GM12892 (cell line): ENCODE measurements around the gene ST6GALNAC5.

Experiments used
- POLR2A ChIP-seq: IDR thresholded peaks from 2 replicates; pipeline ENCODE4 v1.6.1; 2011; ENCODE audit warnings: low read depth, low read length, control low read depth
- POLR2AphosphoS5 ChIP-seq: IDR thresholded peaks from 2 replicates; pipeline ENCODE4 v1.6.1; 2011; ENCODE audit warnings: low read depth, low read length, control low read depth
- TAF1 ChIP-seq: IDR thresholded peaks from 2 replicates; pipeline ENCODE4 v1.6.1; 2011; ENCODE audit warnings: low read depth, mild to moderate bottlenecking, control low read depth, low read length, borderline replicate concordance

DNA sequence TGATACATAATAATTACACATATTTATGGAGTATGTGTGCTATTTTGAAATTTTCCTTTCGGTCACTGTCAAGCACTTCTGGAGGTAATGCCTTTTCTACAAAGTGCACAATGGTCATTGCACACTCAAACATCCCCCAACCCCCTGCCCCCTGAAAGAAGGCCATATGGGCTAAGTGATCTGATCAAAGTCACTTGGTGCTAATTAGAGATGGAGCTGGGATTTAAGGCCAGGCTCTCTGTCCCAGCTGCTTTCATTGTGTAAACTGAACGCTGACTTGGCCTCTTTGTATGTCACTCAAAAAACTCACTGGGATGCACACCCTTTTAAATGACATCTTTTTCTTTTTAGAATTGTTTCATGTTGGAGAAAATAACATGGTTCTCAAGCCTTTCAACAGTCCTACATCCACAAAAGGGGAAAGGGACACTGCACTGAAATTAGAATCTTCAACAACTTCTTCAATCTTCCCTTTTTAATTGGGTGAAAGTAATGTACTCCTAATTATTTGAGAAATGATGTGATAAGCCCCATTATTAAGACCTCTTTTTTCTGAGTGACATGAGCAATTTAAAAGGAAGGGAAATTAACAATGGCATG, 149.2 kb downstream of the ST6GALNAC5 start:
- no peak for TF ChIP-seq POLR2A
- no peak for TF ChIP-seq POLR2AphosphoS5
- no peak for TF ChIP-seq TAF1
